Mesenteric fat pad (tissue), 1 donor: Measurements from ENCODE around the gene TMEM240. TPM values are rescaled to one million over a fixed set of nuclear protein-coding genes. Genes with fewer than 3 reads are reported as not detected.
"Not testable (repeated sequence)": the region's sequence is repeated elsewhere in the genome, so short reads cannot be mapped to it uniquely, and the experiment has no call there.

Source experiments
- DNase-seq: peaks from one replicate; pipeline ENCODE4 v3.0.0-alpha.2; 2020; ENCODE audit warnings: low spot score
- total RNA-seq: library from RNA; stranded (reverse); fragmentation: NEBNext Ultra II Directional; extraction: Animal tissue kit (Norgen Biotek cat#: 25700); gene quantifications from one replicate; pipeline ENCODE4 v1.2.1, GENCODE V29; 2021
- donor health status: DM: yes; HTN: yes; CAD: no.

Gene TMEM240
- total RNA-seq, 1 donor from 2014 or later = 1.4 TPM

DNA sequence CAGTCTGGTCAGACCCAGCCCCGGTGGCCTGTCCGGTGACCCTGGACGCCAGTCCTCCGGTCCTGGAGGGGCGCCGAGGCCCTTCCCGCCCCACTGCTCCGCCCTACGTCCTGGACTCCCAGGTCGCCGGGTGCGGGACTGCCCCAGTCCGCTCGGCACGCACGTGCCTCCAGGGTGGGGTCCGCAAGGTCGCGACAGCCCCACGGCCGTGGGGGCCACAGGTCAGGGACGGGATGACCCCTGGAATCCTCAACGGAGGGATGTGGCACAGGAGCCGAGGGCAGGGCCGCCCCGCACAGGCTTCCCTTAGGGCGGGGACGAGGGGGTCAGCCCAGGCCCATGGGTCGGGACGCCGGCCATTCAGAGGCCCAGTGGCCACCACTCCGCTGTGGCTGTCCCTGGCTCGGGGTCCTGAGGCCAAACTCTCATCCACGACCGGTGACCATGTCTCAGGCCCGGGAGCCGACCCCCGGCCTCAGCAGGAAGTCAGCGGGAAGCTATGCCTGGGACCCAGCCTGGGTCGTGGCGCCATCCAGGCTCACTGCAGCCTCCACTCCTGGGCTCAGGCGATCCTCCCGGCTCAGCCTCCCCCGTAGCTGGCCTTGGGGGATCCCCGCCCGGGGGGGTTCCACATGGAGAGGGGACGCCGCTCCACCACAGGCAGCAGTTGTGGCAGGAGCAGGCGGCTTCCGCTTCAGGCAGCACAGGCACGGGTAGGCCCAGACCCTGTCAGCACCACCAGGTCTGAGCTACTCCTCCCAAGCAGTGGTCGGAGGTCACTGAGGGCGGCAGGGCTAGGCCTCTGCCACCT is 599 bp upstream of the TMEM240 start:
- no peak for DNase-seq

DNA sequence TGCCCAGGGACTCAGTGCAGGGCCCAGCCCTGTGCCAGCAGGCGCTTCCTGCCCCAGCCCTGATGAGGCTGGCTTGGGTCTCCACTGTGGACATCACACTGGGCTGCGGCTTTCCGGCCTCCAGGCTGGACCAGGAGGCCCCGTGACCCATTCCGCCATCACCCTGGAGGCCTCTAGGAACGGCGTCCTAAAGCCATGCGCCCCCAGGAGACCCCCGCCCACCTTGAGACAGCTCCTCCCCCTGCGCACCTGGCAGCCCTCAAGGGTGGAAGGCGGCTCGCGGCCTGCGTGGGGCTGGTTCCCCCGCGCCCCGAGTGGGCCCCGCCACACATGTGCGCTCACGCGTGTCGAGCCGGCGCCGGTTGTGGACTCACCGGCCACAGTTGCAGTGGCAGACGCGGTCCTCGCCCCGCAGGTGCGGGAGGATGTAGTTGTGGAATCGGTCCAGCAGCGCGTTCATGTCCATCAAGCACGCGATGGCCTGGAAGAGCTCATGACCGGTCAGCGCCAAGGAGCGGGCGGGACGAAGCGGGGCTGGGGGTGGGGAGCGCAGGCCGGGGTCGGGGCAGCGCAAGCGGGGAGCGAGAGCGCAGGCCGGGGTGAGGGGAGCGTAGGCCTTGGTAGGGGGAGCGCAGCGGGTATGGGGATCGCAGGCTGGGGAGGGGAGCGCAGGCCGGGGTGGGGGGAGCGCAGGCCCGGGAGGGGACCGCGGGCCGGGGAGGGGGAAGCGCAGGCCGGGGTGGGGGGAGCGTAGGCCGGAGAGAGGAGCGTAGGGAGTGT is 924 bp downstream of the TMEM240 start:
- no peak for DNase-seq

DNA sequence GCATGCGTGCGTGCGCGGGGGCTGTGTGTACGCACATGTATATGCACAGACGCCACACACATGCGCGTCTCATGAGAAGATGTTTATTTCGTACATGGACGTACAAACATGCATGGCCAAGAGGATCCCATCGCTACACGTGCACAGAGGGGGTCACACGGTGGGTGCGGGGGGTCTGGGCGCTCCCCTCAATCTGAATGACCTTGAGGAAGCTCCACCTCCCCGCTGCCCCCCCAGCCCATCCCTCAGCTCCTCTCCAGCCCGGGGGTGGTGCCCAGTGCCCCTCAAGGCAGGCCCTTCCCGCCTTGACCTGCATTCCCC is 1.5 kb downstream of the TMEM240 start:
- no peak for DNase-seq

DNA sequence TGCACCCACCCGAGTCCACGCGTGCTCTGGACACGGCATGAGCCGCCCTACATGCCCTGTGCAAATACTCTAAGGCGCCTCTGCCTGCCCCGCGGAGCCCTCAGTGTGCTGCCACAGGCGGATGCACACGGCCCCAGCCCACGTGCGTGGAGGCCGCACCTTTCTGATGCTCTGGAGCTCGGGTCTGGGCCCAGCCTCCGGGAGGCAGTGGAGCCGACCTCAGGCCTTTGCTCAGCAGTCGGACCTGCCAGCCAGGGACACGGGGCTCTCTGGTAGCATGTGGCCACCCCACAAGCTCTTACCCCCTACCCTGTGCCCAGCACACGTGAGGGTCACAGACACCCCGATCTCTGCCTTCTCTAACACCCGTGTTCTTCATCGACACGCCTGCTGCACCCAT is 2.1 kb downstream of the TMEM240 start:
- DNase-seq = no peak

DNA sequence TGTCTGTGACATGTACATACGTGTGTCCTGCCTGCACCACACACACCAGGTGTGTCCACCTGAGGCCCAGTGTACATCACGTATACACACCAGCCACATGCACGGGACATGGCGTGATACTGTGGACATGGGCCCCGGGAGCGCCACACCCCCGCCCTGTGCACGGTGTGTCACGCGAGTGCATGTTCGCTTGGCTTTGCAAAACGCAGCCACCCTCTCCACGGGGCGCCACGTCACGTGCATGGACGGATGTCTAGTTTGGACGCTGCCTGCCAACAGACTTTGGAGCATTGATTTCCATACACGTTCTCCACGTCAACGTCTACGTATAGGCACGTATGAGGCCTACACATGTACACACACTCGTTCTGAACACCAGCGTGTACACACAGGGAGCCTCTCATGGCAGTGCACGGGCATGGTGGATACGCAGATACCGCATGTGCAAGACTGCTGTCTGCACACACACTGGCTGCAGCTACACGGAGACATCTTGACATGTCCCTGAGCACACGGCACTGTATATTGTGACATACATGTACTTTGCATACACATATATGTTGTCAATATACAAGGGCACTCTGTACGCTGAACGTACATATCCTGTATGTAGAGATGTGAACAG is 2.7 kb downstream of the TMEM240 start:
- DNase-seq = no peak

DNA sequence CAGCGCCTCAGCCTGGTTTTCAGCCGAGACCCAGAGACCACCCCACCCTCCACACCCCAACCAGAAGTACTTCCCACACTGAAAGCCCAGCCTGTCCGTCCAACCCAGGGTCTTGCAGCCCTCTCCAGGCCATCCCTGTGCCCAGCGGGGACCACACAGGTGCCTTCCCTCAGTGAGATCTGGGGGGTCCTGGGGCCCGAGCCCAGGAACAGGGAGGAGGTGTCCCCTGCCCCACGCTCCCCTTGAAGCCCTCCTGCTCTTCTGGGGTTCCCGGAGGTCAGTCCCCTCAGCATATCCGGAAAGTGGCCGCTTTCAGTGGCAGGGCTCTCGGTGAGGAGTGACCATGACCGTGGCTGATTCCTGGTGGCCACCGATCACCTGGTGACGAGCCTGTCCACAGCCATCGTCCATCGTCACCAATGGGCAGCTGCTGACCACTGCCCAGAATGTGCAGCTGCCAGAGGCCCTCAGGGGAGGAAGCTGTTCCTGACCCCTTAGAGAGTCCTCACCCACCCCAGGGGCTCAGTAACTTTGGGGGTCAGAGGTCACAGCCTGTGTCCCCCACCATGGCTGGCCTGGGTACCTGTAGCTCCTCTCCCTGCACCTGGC is 3.4 kb downstream of the TMEM240 start:
- DNase-seq = no peak

DNA sequence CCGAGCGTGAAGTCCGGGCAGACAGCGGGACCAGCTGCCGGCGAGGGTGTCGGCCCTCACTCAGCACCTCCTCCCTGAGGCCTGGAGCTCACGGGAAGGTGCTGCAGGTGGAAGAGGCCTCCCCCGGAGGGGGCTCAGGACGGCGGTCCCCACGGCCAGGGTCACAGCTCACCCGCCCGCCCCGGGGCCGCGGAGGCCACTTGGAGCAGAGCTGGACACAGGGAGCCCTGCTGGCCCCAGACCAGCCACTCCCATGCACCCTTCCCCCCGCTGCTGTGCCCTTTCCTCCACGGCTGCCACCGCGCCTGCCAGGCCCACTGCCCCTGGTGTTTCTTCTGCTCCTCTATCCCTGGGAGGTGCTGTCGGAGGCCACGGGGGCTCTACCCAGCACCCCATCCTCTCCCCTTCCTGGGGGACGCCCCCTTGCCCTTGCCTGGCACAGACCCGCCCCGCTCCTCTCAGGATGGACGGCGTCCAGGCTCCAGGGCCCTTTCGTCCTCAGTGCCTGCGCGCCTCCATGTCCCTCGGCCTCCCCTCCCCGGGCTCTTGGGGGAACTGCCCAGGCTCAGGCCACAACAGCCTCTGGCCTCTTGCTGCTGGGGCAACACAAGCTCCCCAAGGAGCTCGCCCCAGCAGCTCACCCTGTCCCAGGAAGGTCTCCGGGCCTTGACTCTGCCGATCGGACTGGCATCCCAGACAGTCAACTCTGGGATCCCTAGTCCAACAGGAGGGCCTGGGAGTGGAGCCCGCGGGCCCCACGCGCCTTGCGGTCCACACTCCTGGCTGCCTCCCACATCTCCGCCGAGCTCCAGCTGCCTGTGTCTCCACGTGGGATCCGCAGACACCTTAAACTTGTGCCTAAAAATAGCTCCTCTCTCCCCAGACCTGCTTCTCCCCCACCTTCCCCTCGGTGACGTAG is 4.1 kb downstream of the TMEM240 start:
- DNase-seq = no peak

DNA sequence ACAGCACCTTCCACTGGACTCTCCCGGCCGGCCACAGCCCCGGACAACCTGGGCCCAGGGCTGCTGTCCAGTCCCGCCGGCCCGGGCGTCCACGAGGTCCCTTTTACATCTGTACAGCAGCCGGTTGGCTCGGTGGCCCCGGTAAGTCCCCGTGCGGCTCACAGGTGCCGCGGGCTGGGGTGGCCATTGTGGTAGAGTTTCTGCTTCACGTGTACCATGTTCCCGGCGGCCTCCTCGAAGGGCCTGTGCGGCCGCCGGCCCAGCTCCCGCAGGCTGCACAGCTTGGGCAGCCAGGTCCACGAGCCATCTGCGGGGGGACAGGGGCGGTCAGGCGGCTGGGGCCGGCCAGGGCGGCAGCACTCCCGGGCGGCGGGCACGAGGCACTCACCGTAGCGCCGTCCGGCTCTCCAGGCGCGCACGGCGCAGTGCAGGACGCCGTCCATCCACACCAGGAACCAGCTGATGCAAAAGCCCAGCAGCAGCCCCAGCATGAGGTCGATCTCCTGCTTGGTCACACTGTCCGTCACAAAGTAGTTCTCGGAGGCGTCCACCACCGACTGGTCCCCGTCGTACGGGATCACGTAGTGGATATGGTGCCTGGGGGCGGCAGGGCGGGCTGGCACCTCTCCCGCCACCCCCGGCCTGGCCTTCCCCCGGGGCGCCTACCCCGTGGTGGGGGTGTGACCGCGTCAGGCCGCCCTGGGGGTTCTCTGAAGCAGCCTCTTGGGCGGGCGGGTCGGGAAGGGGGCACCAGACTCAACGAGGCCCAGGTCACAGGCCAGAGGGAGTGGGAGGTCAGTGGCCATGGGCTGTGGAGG is 5.0 kb downstream of the TMEM240 start:
- DNase-seq = no peak

DNA sequence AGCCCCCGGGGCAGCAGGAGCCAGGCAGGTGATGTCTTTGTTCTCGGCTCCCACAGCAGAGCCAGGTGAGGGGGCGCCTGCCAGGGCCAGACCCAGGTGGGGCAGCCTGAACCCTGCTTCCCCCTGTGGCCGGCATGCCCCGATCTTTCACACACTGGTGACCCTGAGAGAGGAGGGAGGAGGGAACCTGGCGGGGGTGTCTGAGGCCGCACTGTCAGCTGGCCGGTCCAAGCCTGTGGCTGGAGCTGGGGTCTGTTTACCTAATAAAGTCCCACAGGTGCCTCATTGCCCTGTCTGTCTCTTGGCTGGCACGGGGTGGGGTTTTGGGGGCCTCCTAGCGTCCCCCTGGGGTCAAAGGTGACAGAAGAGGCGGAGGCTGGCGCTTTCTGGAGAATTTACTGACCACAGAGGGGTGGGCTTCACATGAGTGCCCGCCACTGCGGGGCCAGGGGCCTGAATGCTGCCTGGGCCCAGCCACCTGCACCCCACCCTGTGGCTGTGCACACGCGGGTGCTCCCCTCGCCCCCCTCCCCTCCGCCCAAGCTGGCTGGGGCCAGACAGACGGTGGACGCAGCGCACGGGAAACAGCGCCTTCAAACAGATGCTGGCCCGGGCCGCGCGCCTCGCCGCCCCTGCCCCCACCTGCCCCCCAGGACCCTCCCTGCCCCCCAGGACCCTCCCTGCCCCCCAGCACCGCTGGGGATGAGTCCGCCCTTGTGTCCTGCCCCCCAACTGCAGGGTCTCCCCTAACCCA is 5.8 kb downstream of the TMEM240 start:
- DNase-seq = no peak

DNA sequence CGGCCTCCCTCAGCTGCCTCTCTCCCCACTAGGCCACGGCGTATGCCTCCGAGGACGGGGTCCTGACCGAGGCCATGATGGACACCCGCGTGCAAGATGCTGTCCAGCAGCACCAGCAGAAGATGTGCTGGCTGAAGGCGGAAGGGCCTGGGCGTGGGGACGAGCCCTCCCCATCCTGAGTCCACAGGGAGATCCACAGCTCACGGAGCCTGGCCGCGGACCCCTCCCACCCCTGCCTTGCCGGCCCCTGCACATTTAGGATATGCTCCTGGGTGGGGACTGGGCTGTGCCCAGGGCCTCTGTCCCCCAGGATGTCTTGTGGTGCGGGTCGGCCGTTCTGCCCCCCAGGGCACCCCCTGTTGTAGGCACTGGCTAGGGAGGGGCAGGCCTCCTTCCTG is 6.5 kb downstream of the TMEM240 start:
- not testable (repeated sequence) for DNase-seq

DNA sequence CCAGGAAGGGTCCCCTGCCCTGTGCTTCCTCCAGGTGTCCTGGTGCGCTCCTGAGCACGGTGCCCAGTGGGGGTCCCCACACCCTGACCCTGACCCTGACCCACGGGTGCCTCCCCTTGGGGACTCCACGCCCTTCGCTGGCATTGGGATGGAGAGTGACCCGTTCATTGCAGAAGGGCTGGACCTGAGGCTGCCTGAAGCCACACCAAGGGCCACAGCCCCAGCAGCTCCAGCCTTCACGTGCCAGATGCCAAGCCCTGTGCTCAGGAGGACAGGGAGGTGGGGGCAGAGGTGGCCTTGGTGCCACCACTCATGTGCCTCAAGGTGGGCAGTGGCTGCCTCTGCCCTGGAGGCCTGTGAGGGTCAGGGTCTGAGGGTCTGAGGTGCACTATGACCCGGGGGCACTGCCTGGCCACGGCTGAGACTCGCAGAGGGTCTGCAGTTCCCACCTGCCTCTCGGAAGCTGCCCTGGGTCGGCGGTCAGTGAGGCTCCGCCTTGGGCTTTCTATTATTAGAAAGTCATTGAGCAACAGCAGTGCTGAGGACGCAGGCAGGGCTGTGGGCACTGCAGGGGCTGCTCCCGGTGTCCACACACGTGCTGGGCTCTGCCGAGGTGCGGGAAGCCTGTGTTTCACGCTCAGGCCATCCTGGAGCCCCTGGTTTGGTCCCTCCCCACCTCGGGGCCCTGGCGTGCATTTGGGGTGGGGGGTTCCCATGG is 7.1 kb downstream of the TMEM240 start:
- DNase-seq = not testable (repeated sequence)

DNA sequence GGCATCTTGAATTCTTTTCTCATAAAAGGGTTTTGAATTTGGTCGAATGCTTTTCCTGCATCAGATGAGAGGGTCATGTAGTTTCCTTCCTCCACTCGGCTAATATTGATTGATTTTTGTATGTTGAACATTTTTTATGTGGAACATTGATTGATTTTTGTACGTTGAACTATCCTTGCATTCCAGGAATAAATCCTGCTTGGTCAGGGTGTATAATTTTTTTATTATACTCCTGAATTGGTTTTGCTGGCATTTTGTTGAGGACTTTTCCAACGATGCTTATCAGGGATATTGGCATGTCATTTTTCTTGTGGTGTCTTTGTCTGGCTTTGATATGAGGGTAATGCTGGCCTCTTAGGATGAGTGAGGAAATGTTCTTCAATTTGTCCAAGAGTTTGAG is 8.5 kb downstream of the TMEM240 start:
- no peak for DNase-seq

DNA sequence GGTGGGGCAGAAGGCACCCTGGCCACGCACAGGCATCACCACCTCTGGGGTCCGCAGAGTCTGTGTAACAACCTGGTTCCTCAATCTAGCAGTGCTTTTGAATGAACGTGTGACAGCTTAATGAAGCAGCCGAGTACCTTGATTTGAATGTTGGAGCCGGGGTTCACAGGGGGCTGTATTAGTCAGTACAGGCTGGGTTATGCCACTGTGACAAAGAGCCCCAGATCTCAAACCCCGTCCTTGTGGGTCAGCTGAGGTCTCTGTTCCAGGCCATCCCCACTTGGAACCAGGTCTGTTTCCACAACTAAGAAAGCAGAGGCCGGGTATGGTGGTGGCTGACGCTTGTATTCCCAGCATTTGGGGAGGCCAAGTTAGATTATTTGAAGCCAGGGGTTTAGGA is 10.5 kb downstream of the TMEM240 start:
- no peak for DNase-seq

DNA sequence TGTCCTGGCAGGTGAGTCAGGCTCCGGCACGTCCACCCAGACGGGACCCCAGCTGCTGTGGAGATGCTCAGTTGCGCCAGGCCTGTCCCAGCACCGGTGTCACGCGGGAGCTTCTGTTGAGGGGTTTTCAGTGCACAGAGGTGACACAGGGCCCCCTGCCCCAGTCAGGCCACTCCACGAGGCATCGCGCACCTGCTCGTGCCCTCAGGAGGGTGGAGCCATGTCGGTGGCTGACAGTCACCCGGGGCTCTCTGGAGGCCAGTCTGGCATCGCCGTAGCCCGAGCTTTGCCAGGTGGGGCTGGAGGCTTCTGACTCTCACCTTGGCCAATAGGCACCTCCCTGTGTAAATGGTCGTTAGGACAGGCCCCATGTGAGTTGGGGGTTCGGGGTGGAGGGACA is 11.1 kb downstream of the TMEM240 start:
- DNase-seq = no peak

DNA sequence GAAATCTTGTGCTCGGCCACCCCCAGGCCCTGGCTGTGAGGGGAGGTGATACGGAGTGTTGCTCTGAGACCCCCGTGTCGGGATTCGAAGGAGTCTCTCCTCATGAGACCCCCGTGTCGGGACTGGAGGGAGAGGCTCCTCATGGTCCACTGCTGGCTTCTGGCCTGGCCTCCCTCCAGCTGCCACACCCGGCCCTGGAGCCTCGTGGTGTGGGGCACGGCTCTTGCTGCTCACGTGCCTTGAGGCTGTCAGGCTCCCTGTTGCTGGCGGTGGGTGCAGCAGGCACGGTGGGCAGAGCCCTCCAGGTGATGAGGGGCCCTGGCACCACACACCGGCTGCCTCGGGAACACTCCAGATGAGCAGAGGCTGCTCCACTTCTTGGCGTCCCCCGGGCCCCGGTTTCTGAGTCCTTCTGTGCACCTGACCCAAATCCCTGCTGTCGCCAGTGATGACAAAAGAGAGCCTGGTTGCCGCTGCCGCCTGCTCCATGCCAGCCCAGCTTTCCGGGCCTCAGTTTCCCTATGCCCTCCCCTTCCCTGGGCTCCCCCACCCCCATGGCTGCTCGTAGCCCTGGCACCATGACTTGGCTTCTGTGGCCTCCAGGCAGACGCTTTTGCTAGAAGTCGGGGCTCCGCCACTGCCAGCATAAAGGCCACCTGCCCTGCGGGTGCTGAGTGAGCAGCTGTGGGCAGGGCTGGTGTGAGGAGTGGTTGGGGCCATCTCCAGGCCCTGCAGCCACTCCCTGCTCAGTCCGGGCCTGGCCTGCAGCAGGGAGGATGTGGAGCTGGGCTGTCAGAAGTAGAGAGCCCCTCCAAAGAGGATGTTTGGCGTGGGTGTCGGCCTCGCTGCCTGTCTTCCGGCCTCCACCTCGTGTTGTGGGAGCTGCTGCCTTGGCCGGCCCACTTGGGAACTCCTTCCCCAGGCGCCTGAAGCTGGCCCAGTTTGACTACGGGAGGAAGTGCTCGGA is 11.8 kb downstream of the TMEM240 start:
- DNase-seq = no peak

DNA sequence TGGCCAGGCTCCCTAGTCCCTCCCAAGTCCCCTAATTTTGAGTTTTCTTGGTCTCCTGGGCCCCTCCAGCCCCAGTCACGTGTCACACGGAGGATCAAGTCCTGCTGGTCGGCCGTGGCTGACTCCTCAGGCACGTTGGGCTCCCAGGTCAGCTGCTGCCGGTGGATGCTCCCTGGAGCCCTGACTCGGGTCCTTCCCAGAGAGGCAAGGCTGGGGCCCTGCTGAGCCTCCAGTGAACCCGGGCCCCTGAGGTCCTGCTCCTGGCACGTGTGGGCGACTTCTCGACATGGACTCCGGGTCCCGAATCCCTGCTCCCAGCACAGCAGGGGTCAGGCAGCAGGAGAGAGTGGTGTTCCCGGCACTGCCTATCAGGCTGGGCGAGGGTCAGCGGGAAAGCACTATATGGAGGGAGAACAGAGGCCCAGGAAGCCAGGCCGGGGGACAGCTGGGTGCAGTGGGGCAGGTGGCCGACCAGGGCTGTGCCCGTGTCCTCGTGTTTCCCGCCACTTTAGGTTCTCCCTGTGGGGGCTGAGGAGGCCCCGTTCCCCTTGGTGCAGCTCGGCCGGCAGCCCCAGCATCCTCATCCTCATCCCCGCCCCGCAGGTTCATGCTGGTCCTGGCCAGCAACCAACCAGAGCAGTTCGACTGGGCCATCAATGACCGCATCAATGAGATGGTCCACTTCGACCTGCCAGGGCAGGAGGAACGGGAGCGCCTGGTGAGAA is 13.2 kb downstream of the TMEM240 start:
- no peak for DNase-seq

DNA sequence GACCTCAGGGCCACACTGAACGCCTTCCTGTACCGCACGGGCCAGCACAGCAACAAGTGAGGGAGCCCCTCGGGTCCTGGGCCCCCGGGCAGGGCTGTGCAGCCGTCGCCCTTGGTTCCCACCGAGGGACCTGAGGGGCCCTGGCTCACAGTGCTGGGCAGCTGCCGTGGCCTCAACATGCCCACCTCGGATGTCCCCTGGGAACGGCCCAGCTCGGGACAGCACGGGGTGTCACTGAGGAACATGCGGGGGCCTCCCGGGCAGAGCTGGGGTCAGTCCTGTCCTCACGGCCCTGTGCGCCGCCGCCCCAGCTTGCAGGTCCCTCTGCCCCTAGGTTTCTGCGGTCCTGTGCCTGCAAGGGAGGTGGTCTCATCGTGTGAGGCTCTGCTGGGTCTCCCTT is 13.9 kb downstream of the TMEM240 start:
- not testable (repeated sequence) for DNase-seq
